ENCODE data around the gene WDR74. TPM values are rescaled to one million over a fixed set of nuclear protein-coding genes. Genes with fewer than 3 reads are reported as not detected.

Gene WDR74
- total and polyA plus RNA-seq, 4 donors = 13.5 to 53.9 (median 39.1) TPM

DNA sequence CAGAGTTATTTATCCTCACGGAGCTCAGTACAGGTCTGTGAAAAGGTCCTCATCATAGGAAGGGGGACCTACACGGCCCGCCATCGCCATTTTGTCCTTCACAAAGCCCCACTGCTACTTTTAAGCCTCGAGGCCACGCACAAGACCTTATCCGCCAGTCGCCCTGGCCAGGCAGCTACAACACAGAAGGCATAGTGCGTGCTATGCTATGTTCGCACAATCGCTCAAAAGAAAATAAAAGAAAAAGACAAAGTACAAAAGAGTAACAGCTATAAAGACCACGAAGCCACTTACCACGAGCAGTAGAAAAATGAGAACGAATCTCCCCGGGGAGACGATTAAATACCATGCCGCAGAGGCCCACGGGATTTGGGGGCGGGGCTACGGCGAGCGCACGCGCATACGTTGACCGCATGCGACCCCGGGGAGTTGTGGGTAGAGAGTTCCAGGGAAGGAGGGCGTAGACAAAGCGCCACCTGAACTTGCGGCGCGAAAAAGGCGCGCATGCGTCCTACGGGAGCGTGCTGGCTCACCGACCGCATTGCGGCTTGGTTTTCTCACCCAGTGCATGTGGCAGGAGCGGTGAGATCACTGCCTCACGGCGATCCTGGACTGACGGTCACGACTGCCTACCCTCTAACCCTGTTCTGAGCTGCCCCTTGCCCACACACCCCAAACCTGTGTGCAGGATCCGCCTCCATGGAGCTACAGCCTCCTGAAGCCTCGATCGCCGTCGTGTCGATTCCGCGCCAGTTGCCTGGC is 16.4 kb upstream of the WDR74 start:
- Histone ChIP-seq H3K27ac (ENCODE audit: low read depth in 1 of 2, low read length in 2 of 2) (peak overlapping the region in 1 of 2 donors; percentile 25), H3K4me1 (ENCODE audit: control insufficient read depth in 1 of 2, insufficient read depth in 2 of 2, low read length in 2 of 2) (no peaks in the 10 kb centered on the region), H3K4me3 (ENCODE audit: low read length in 2 of 2) (peak overlapping the region; percentile 66 to 83), H3K27me3 (ENCODE audit: control insufficient read depth in 1 of 2, insufficient read depth in 2 of 2, low read length in 1 of 2) (no peaks in the 10 kb centered on the region), H3K36me3 (ENCODE audit: control insufficient read depth in 1 of 2, insufficient read depth in 2 of 2, low read length in 1 of 2) (peaks cover 3 to 5% of the 10 kb centered on the region in 2 donors), H3K9me3 (ENCODE audit: control insufficient read depth, low read length) (no peaks in the 10 kb centered on the region)
- intact Hi-C loops (cut with DNase I) = no loop called here
- DNase-seq (peak; percentile 97 to 99), ATAC-seq (ENCODE audit: low FRiP score) (peak; percentile 100)
- WGBS, 2 donors = 0% methylated on average over 54 of the region's 54 CpGs

DNA sequence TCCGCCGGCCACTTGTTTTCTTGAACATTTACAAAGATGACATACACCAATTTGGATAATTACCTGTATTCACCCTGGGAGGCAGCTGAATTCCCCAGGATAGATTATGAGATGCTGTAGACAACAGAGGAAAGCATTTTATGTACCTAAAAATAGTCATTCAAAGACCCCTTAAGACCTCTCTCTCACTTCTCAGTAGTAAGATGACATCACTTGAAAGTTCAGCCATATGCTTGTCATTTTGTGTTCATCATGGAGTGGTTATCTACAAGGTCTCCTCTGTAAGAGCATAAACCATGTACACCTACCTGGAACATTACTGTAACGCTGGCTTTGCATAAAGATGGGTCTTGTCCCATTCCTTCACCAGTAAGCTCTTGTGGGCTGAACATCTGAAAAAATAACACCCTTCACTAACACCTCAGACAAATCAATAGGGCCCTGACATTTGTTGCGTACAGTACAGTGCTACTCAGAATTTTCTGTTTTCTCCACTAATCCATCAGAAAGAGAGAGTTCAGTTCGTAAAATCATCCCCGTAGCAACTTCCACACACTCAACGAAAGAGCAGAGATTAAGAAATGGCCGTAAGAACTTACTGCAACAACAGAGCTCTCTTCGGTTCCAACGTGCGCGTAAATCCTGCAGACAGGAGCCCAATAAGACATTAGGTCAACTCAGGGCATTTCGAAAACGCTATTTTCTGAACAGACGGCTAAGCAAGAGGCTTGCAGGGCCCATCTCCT is 15.6 kb upstream of the WDR74 start:
- Histone ChIP-seq H3K4me3 (ENCODE audit: low read length in 2 of 2) (peak overlapping the region; percentile 66 to 83), H3K36me3 (ENCODE audit: control insufficient read depth in 1 of 2, insufficient read depth in 2 of 2, low read length in 1 of 2) (peaks cover 3 to 5% of the 10 kb centered on the region in 2 donors), H3K4me1 (ENCODE audit: control insufficient read depth in 1 of 2, insufficient read depth in 2 of 2, low read length in 2 of 2) (no peaks in the 10 kb centered on the region), H3K27me3 (ENCODE audit: control insufficient read depth in 1 of 2, insufficient read depth in 2 of 2, low read length in 1 of 2) (no peaks in the 10 kb centered on the region), H3K9me3 (ENCODE audit: control insufficient read depth, low read length) (no peaks in the 10 kb centered on the region), H3K27ac (ENCODE audit: low read depth in 1 of 2, low read length in 2 of 2) (peak overlapping the region in 1 of 2 donors; percentile 25)
- 2 to 4% methylated on average over 15 of the region's 15 CpGs for WGBS, 2 donors
- intact Hi-C loops (cut with DNase I) = no loop called here
- DNase-seq (peak in 1 of 2 donors; percentile 24), ATAC-seq (ENCODE audit: low FRiP score) (no peak)

- ATAC-seq (ENCODE audit: low FRiP score) = no peak
- no peaks in the 10 kb centered on the region for H3K9me3 ChIP-seq (ENCODE audit: control insufficient read depth, low read length)
- H3K27me3 ChIP-seq (ENCODE audit: control insufficient read depth in 1 of 2, insufficient read depth in 2 of 2, low read length in 1 of 2) = no peaks in the 10 kb centered on the region
- H3K27ac ChIP-seq (ENCODE audit: low read depth in 1 of 2, low read length in 2 of 2) = no peak overlapping the region
- peaks cover 3 to 5% of the 10 kb centered on the region in 2 donors for H3K36me3 ChIP-seq (ENCODE audit: control insufficient read depth in 1 of 2, insufficient read depth in 2 of 2, low read length in 1 of 2)
- WGBS, 2 donors = 16 to 21% methylated on average over 8 of the region's 8 CpGs
- H3K4me1 ChIP-seq (ENCODE audit: control insufficient read depth in 1 of 2, insufficient read depth in 2 of 2, low read length in 2 of 2) = no peaks in the 10 kb centered on the region
- no peak for DNase-seq
- intact Hi-C loops (cut with DNase I) = no loop called here
- peak overlapping the region; percentile 66 to 83 for H3K4me3 ChIP-seq (ENCODE audit: low read length in 2 of 2)
Observed at GRCh38 chr11:62854013-62854824, 14.8 kb upstream of the WDR74 start.

DNA sequence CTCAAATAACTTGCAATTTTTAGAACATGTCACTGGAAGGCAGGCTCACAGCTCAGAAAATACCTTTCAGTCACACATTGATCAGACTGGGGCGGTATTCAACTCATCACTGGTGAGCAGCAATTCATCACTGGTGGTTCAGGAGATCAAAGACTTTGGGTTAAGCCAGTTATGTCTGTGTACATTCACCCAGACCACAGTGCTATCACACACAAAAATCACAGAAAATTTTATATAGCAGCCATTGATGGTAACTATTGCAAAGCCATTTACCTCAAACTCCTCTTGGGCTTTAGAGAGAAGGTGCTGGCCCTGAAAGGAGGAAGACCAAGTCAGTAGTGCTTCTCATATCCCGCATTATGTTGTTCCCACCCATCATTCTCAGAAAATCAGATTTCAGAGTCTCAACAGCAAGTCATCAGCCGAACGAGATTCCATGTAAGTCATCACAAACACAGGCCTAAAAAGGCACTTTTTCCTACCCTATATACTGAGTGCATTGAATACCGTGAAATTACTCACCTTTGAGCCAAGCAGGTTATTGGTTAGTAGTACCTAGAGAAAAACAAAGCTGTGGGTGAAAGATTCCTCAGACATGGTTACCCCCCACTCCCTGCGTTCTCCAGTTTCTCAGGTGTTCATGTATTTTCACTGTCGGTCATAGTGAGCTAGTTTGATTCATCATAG is 14.0 kb upstream of the WDR74 start:
- H3K9me3 ChIP-seq (ENCODE audit: control insufficient read depth, low read length) = no peaks in the 10 kb centered on the region
- 69 to 71% methylated on average over 7 of the region's 7 CpGs for WGBS, 2 donors
- DNase-seq = no peak
- no peaks in the 10 kb centered on the region for H3K27me3 ChIP-seq (ENCODE audit: control insufficient read depth in 1 of 2, insufficient read depth in 2 of 2, low read length in 1 of 2)
- no peak for ATAC-seq (ENCODE audit: low FRiP score)
- no peaks in the 10 kb centered on the region for H3K4me1 ChIP-seq (ENCODE audit: control insufficient read depth in 1 of 2, insufficient read depth in 2 of 2, low read length in 2 of 2)
- no peak overlapping the region for H3K27ac ChIP-seq (ENCODE audit: low read depth in 1 of 2, low read length in 2 of 2)
- H3K36me3 ChIP-seq (ENCODE audit: control insufficient read depth in 1 of 2, insufficient read depth in 2 of 2, low read length in 1 of 2) = peaks cover 3 to 5% of the 10 kb centered on the region in 2 donors
- no peak overlapping the region for H3K4me3 ChIP-seq (ENCODE audit: low read length in 2 of 2)
- intact Hi-C loops (cut with DNase I) = no loop called here

DNA sequence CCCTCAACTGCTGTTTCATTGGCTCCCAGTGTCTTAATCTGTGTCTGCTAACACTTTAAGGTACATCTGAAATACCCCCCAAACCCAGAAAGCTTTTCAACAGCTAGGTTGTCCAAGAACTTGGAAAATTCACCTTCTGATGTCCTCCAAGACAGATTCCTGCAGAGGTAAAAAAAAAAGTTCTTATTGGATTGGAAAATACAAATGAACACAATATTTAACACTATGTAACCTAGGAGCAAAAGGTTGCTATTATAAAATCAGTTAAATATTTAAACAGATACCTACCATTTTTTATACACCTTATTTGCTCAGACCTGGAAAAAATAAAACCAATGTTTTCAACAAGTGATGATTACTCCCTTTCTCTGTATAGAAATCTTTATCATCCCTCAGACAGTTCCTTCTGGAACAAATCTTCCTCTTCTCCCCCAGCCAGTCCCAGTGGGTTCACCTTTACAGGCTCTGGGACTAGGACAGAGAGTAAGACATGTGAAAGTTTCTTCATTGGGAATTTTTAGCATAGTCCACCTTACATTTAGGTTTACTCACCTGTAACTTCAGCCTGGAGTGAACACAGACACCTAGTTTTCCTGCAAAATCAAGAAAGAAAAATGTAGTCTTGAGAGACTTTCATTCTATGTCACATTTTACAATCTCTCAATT is 13.3 kb upstream of the WDR74 start:
- no peak for ATAC-seq (ENCODE audit: low FRiP score)
- no peak overlapping the region for H3K27ac ChIP-seq (ENCODE audit: low read depth in 1 of 2, low read length in 2 of 2)
- intact Hi-C loops (cut with DNase I) = no loop called here
- peaks cover 3 to 5% of the 10 kb centered on the region in 2 donors for H3K36me3 ChIP-seq (ENCODE audit: control insufficient read depth in 1 of 2, insufficient read depth in 2 of 2, low read length in 1 of 2)
- H3K9me3 ChIP-seq (ENCODE audit: control insufficient read depth, low read length) = no peaks in the 10 kb centered on the region
- no peak for DNase-seq
- H3K4me1 ChIP-seq (ENCODE audit: control insufficient read depth in 1 of 2, insufficient read depth in 2 of 2, low read length in 2 of 2) = no peaks in the 10 kb centered on the region
- H3K27me3 ChIP-seq (ENCODE audit: control insufficient read depth in 1 of 2, insufficient read depth in 2 of 2, low read length in 1 of 2) = no peaks in the 10 kb centered on the region
- no peak overlapping the region for H3K4me3 ChIP-seq (ENCODE audit: low read length in 2 of 2)

- H3K4me3 ChIP-seq (ENCODE audit: low read length in 2 of 2) = no peak overlapping the region
- 30 to 55% methylated on average over 3 of the region's 3 CpGs for WGBS, 2 donors
- intact Hi-C loops (cut with DNase I) = no loop called here
- H3K27ac ChIP-seq (ENCODE audit: low read depth in 1 of 2, low read length in 2 of 2) = no peak overlapping the region
- H3K9me3 ChIP-seq (ENCODE audit: control insufficient read depth, low read length) = no peaks in the 10 kb centered on the region
- H3K36me3 ChIP-seq (ENCODE audit: control insufficient read depth in 1 of 2, insufficient read depth in 2 of 2, low read length in 1 of 2) = peaks cover 3 to 5% of the 10 kb centered on the region in 2 donors
- H3K4me1 ChIP-seq (ENCODE audit: control insufficient read depth in 1 of 2, insufficient read depth in 2 of 2, low read length in 2 of 2) = no peaks in the 10 kb centered on the region
- H3K27me3 ChIP-seq (ENCODE audit: control insufficient read depth in 1 of 2, insufficient read depth in 2 of 2, low read length in 1 of 2) = no peaks in the 10 kb centered on the region
- DNase-seq = no peak
- no peak for ATAC-seq (ENCODE audit: low FRiP score)
Observed at GRCh38 chr11:62851807-62852522, 12.6 kb upstream of the WDR74 start.

DNA sequence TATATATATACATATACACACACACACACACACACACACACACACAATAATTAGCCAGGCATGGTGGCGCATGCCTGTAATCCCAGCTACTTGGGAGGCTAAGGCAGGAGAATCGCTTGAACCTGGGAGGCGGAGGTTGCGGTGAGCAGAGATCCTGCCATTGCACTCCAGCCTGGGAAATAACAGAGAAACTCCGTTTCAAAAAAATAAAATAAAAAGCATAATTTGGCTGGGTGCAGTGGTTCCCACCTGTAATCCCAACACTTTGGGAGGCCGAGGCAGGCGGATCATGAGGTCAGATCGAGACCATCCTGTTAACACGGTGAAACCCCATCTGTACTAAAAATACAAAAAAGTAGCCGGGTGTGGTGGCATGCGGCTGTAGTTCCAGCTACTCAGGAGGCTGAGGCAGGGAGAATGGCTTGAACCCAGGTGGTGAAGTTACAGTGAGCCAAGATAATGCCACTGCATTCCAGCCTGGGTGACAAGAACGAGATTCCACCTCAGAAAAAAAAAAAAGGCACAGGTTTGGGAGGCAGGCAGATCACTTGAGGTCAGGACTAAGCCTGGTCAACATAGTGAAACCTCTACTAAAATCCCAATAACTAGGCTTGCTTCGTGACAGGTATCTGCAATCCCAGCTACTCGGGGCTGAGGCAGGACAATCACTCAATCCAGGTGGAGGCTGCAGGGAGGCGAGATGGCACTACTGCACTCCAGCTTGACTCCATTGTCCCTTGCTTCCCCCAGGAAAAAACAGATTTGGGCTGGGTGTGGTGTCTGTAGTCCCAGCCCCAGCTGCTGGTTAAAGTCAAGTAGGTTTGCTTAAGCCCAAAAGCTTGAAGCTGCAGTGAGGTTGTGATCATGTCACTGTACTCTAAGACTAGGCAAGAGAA is 11.8 kb upstream of the WDR74 start:
- no peaks in the 10 kb centered on the region for H3K9me3 ChIP-seq (ENCODE audit: control insufficient read depth, low read length)
- intact Hi-C loops (cut with DNase I) = no loop called here
- no peak overlapping the region for H3K4me3 ChIP-seq (ENCODE audit: low read length in 2 of 2)
- no peak for ATAC-seq (ENCODE audit: low FRiP score)
- no peaks in the 10 kb centered on the region for H3K27me3 ChIP-seq (ENCODE audit: control insufficient read depth in 1 of 2, insufficient read depth in 2 of 2, low read length in 1 of 2)
- H3K4me1 ChIP-seq (ENCODE audit: control insufficient read depth in 1 of 2, insufficient read depth in 2 of 2, low read length in 2 of 2) = no peaks in the 10 kb centered on the region
- no peak for DNase-seq
- 54 to 55% methylated on average over 15 of the region's 15 CpGs for WGBS, 2 donors
- peaks cover 3 to 5% of the 10 kb centered on the region in 2 donors for H3K36me3 ChIP-seq (ENCODE audit: control insufficient read depth in 1 of 2, insufficient read depth in 2 of 2, low read length in 1 of 2)
- H3K27ac ChIP-seq (ENCODE audit: low read depth in 1 of 2, low read length in 2 of 2) = no peak overlapping the region
